Stimulated activated CD8-positive, alpha-beta memory T cell treated with anti-CD3 and anti-CD28 coated beads, Interleukin-7, amount 100 ng/mL, for 24 hours (primary cell): Measurements from ENCODE around the gene PALLD.
"Not testable (repeated sequence)": the region's sequence is repeated elsewhere in the genome, so short reads cannot be mapped to it uniquely, and the experiment has no call there.

Experiments
- DNase-seq: peaks from one replicate; pipeline ENCODE4 v3.0.0-alpha.2; 2020; ENCODE audit warnings: low read depth

PALLD gene

GRCh38 chr4:168796362-168797106 lies 299.7 kb downstream of the PALLD start:
- DNase-seq, result no peak

- DNase-seq, result no peak
Observed at GRCh38 chr4:168797194-168797593, 300.3 kb downstream of the PALLD start.

- no peak for DNase-seq
Observed at GRCh38 chr4:168797738-168798375, 301.0 kb downstream of the PALLD start.

GRCh38 chr4:168800926-168801325 lies 304.1 kb downstream of the PALLD start:
- DNase-seq, result no peak

- DNase-seq, result no peak
Observed at GRCh38 chr4:168802222-168802621, 305.4 kb downstream of the PALLD start.

- not testable (repeated sequence) for DNase-seq
Observed at GRCh38 chr4:168803052-168803451, 306.2 kb downstream of the PALLD start.

GRCh38 chr4:168803732-168804131 lies 306.9 kb downstream of the PALLD start:
- no peak for DNase-seq

GRCh38 chr4:168804146-168804545 lies 307.3 kb downstream of the PALLD start:
- no peak for DNase-seq

GRCh38 chr4:168805341-168805740 lies 308.5 kb downstream of the PALLD start:
- no peak for DNase-seq

GRCh38 chr4:168806247-168806646 lies 309.4 kb downstream of the PALLD start:
- DNase-seq, result not testable (repeated sequence)

GRCh38 chr4:168811207-168811606 lies 314.4 kb downstream of the PALLD start:
- no peak for DNase-seq

- DNase-seq, result no peak
Observed at GRCh38 chr4:168811786-168812651, 315.2 kb downstream of the PALLD start.

- no peak for DNase-seq
Observed at GRCh38 chr4:168812806-168813205, 316.0 kb downstream of the PALLD start.

- DNase-seq, result no peak
Observed at GRCh38 chr4:168813890-168814289, 317.0 kb downstream of the PALLD start.

GRCh38 chr4:168815379-168816345 lies 318.8 kb downstream of the PALLD start:
- no peak for DNase-seq

- no peak for DNase-seq
Observed at GRCh38 chr4:168817370-168817769, 320.5 kb downstream of the PALLD start.

- no peak for DNase-seq
Observed at GRCh38 chr4:168822481-168822880, 325.6 kb downstream of the PALLD start.

- DNase-seq, result no peak
Observed at GRCh38 chr4:168825975-168826374, 329.1 kb downstream of the PALLD start.

- no peak for DNase-seq
Observed at GRCh38 chr4:168826620-168827019, 329.8 kb downstream of the PALLD start.

GRCh38 chr4:168830777-168831512 lies 334.1 kb downstream of the PALLD start:
- DNase-seq, result no peak

GRCh38 chr4:168831585-168831918 lies 334.7 kb downstream of the PALLD start:
- DNase-seq, result no peak
